Measurements from ENCODE around the gene HOXC13. TPM values are rescaled to one million over a fixed set of nuclear protein-coding genes. Genes with fewer than 3 reads are reported as not detected.

HOXC13 gene
- total and polyA plus RNA-seq, 9 of the 15 experiments (the other 6 are each of a cell fraction or from before 2014, with no cell fraction given) = 0.03 to 0.29 (median 0.17) TPM; not detected in 2

- TF ChIP-seq REST (IDR thresholded peaks at IDR 0.05; ENCODE audit: borderline replicate concordance) (peak; percentile 30; the same call in 1 of the 2 replicates), REST (CRISPR knock-in tag; IDR thresholded peaks at IDR 0.05; ENCODE audit: low read depth) (no peak), HDAC6 (IDR thresholded peaks at IDR 0.05; ENCODE audit: low read depth, low read length) (no peak), CC2D1A (IDR thresholded peaks at IDR 0.05) (no peak), MCM5 (IDR thresholded peaks at IDR 0.05; ENCODE audit: low read depth) (no peak), THRB (CRISPR knock-in tag; conservative IDR thresholded peaks at IDR 0.05) (no peak), MAFK (IDR thresholded peaks at IDR 0.05; ENCODE audit: low read length) (no peak), ZNF140 (CRISPR knock-in tag; IDR thresholded peaks at IDR 0.05) (no peak), ZNF766 (CRISPR knock-in tag; conservative IDR thresholded peaks at IDR 0.05) (peak; percentile 59; the same call in 1 of the 2 replicates), U2AF2 (optimal IDR thresholded peaks at IDR 0.05; ENCODE audit: low read depth, low read length) (no peak), ATF1 (CRISPR knock-in tag; IDR thresholded peaks at IDR 0.05) (no peak), ATF1 (tag; IDR thresholded peaks at IDR 0.05) (no peak), CTCF (IDR thresholded peaks at IDR 0.05 in 2 of 3, conservative IDR thresholded peaks at IDR 0.05 in 1 of 3; ENCODE audit: insufficient read depth in 2 of 3, low read depth in 1 of 3, low read length in 3 of 3) (peak; percentile 53 to 73 (median 61)), ELF2 (CRISPR knock-in tag; IDR thresholded peaks at IDR 0.05) (no peak), USF1 (CRISPR knock-in tag; IDR thresholded peaks at IDR 0.05) (no peak), CTBP1 (IDR thresholded peaks at IDR 0.05; ENCODE audit: borderline replicate concordance) (peak; percentile 81)
These were observed 10.3 kb downstream of the HOXC13 start (continued) for GRCh38 chr12:53948650-53949593.

All from K562 (cell line).